Endothelial cell of umbilical vein (primary cell): ENCODE data around the gene AKT1. TPM values are rescaled to one million over a fixed set of nuclear protein-coding genes. Genes with fewer than 3 reads are reported as not detected.

Experiments
- BruUV-seq: library from RNA; stranded (reverse); fragments of 400-500 nt; replicated peaks from 2 replicates; lab custom pipeline; 2021; lab: Mats Ljungman, UMichigan
- CTCF ChIA-PET: fragments of 300-600, 350-600 bp; sonication (Branson Sonifier 250); formaldehyde crosslinking; loops from one replicate; lab custom pipeline; 2021; ENCODE audit warnings: antibody characterized with exemption, inconsistent platforms; lab: Charles Lee
- POLR2A ChIA-PET: fragments of 300-600, 350-600 bp; sonication (Branson Sonifier 250); formaldehyde crosslinking; loops from one replicate; lab custom pipeline; 2021; ENCODE audit warnings: antibody characterized with exemption, inconsistent platforms; lab: Charles Lee
- DNase-seq: peaks from one replicate; pipeline ENCODE4 v3.0.0-alpha.2; 2011; ENCODE audit warnings: low read depth, low spot score
- FAIRE-seq: peaks from 2 replicates; lab custom pipeline; 2011; peaks lifted over from hg19 to GRCh38; lab: Jason Lieb, UNC
- H2AFZ ChIP-seq: 2 replicates; pipeline ENCODE4 v1.6.0; 2012; ENCODE audit warnings: low read depth, low read length, control low read depth, inconsistent platforms
- H3K27ac ChIP-seq: 2 replicates; pipeline ENCODE4 v1.5.1; 2011; ENCODE audit warnings: low read depth, mild to moderate bottlenecking, control low read depth, low read length, moderate library complexity; ENCODE audit not compliant: insufficient read depth
- H3K27me3 ChIP-seq, 2 experiments: 2 replicates each; pipeline versions ENCODE4 v1.6.0 to v1.6.1; 2011; ENCODE audit warnings: low read length in 2 of 2, mixed read lengths in 1 of 2; ENCODE audit not compliant: control insufficient read depth in 2 of 2, insufficient read depth in 2 of 2
- H3K36me3 ChIP-seq, 2 experiments: 2 replicates in 1 of 2; 3 replicates in 1 of 2; pipeline ENCODE4 v1.5.1; 2011; ENCODE audit warnings: low read length in 2 of 2, mild to moderate bottlenecking in 1 of 2, moderate library complexity in 1 of 2; ENCODE audit not compliant: control insufficient read depth in 2 of 2, insufficient read depth in 2 of 2; ENCODE audit errors: extremely low read depth in 1 of 2
- H3K4me1 ChIP-seq: 3 replicates; pipeline ENCODE4 v1.5.1; 2011; ENCODE audit warnings: mild to moderate bottlenecking, low read length; ENCODE audit not compliant: control insufficient read depth, insufficient read depth; ENCODE audit errors: extremely low read depth
- H3K4me2 ChIP-seq: 2 replicates; pipeline ENCODE4 v1.6.1; 2011; ENCODE audit warnings: low read length, control low read depth, mixed read lengths; ENCODE audit not compliant: insufficient read depth
- H3K4me3 ChIP-seq, 3 experiments: fragments of 200-600 bp in 1 of 3; sonication (generic), shearing (Covaris generic) in 1 of 3; replicated peaks in 1 of 3; 2 replicates each; pipeline ENCODE4 v1.5.1; 2011 to 2016; ENCODE audit warnings: control low read depth in 3 of 3, low read length in 3 of 3, mild to moderate bottlenecking in 2 of 3, inconsistent platforms in 1 of 3, low read depth in 1 of 3, moderate library complexity in 1 of 3; ENCODE audit not compliant: insufficient read depth in 1 of 3
- H3K79me2 ChIP-seq: 2 replicates; pipeline ENCODE4 v1.6.0; 2012; ENCODE audit warnings: low read length, inconsistent platforms; ENCODE audit not compliant: control insufficient read depth, insufficient read depth
- H3K9ac ChIP-seq: replicated peaks from 2 replicates; pipeline ENCODE3; 2011; ENCODE audit warnings: low read length, control low read depth; ENCODE audit not compliant: insufficient read depth; ENCODE audit errors: extremely low read depth
- H3K9me1 ChIP-seq: replicated peaks from 3 replicates; pipeline ENCODE4 v1.6.0; 2011; ENCODE audit warnings: mild to moderate bottlenecking, low read length; ENCODE audit not compliant: control insufficient read depth, insufficient read depth; ENCODE audit errors: extremely low read depth
- H3K9me3 ChIP-seq: replicated peaks from 2 replicates; pipeline ENCODE4 v1.5.1; 2012; ENCODE audit warnings: low read length, inconsistent platforms; ENCODE audit not compliant: control insufficient read depth, insufficient read depth
- H4K20me1 ChIP-seq: replicated peaks from 2 replicates; pipeline ENCODE3; 2011; ENCODE audit warnings: mild to moderate bottlenecking, low read length; ENCODE audit not compliant: control insufficient read depth, insufficient read depth; ENCODE audit errors: extremely low read depth
- CTCF ChIP-seq, 2 donors: IDR thresholded peaks; 1 replicate in 1 of 2; 2 replicates in 1 of 2; pipeline ENCODE4 v1.5.1; 2011; ENCODE audit warnings: low read length in 2 of 2, mild to moderate bottlenecking in 2 of 2, moderate library complexity in 2 of 2, control low read depth in 1 of 2, inconsistent platforms in 1 of 2, low read depth in 1 of 2; ENCODE audit not compliant: insufficient read depth in 1 of 2; ENCODE audit errors: extremely low read depth in 1 of 2
- EZH2 ChIP-seq: IDR thresholded peaks from 2 replicates; pipeline ENCODE4 v1.6.1; 2012; ENCODE audit warnings: borderline replicate concordance, low read depth, mild to moderate bottlenecking, moderate library complexity, low read length, inconsistent platforms; ENCODE audit not compliant: severe bottlenecking
- FOS ChIP-seq: IDR thresholded peaks from 2 replicates; pipeline ENCODE4 v1.6.1; 2011; ENCODE audit warnings: mild to moderate bottlenecking, low read length, moderate library complexity, borderline replicate concordance; ENCODE audit not compliant: insufficient read depth
- GATA2 ChIP-seq: IDR thresholded peaks from 2 replicates; pipeline ENCODE4 v1.7.0; 2011; ENCODE audit warnings: low read depth, mild to moderate bottlenecking, moderate library complexity, mixed read lengths, low read length; ENCODE audit not compliant: insufficient read length, insufficient read depth
- JUN ChIP-seq: IDR thresholded peaks from 2 replicates; pipeline ENCODE4 v1.6.1; 2011; ENCODE audit warnings: borderline replicate concordance, low read depth; ENCODE audit not compliant: insufficient read length, insufficient read depth
- MAX ChIP-seq: IDR thresholded peaks from 2 replicates; pipeline ENCODE4 v1.6.1; 2011; ENCODE audit not compliant: insufficient read depth, insufficient read length
- MYC ChIP-seq: IDR thresholded peaks from one replicate; pipeline ENCODE4 v1.6.1; 2011; ENCODE audit warnings: mild to moderate bottlenecking, low read depth, low read length
- POLR2A ChIP-seq: IDR thresholded peaks from 2 replicates; pipeline ENCODE4 v1.6.1; 2012; ENCODE audit warnings: low read depth, mild to moderate bottlenecking, control low read depth, low read length
- POLR2AphosphoS5 ChIP-seq: IDR thresholded peaks from 2 replicates; pipeline ENCODE4 v1.6.1; 2012; ENCODE audit warnings: low read depth, mild to moderate bottlenecking, control low read depth, low read length, moderate library complexity; ENCODE audit not compliant: insufficient read depth
- dilution Hi-C: fragments of 300-500 bp; cut with MboI; formaldehyde crosslinking; loops from one replicate; pipeline ENCODE4 v1.15.0; 2019; ENCODE audit warnings: low sequenced_read_pairs; ENCODE audit not compliant: extremely low pct_ligation_motif_present
- intact Hi-C: fragments of 100-400 bp; cut with micrococcal nuclease; formaldehyde crosslinking; loops from one replicate; pipeline ENCODE4 v1.10.0; 2022
- polyA plus RNA-seq, 4 experiments: library from polyadenylated mRNA; depleted of rRNA in 3 of 4; stranded (reverse) in 3 of 4; unstranded in 1 of 4; fragments of >200 nt; gene quantifications; 2 replicates each; pipeline versions ENCODE4 v1.2.1 to v1.2.3, GENCODE V29; 2011 to 2012; ENCODE audit warnings: missing spikeins in 1 of 4
- total RNA-seq: library from RNA; stranded (reverse); gene quantifications from 2 replicates; pipeline ENCODE4 v1.2.3, GENCODE V29; 2021

AKT1 gene
- total and polyA plus RNA-seq, 2 donors (not counting 3 experiments of a cell fraction or from before 2014, with no cell fraction given), result 177 to 191 TPM

GRCh38 chr14:104734601-104734990 lies 61.0 kb downstream of the AKT1 start:
- intact Hi-C loops, result no loop called here
- no peak for FAIRE-seq
- no peak overlapping the region for H3K27ac ChIP-seq
- no peaks in the 10 kb centered on the region for H3K9me3 ChIP-seq
- CTCF ChIA-PET, result interaction anchor here (0.9 to 1.5 kb wide), 2 partner anchors 10 to 28 kb away, joined by 3 to 5 read pairs; no protein-coding TSS in a partner anchor
- dilution Hi-C loops, result no loop called here
- H3K27me3 ChIP-seq, result no peaks in the 10 kb centered on the region
- TF ChIP-seq MYC, result no peak
- no peak for TF ChIP-seq CTCF (IDR thresholded peaks at IDR 0.05; ENCODE audit: extremely low read depth in 1 of 2, insufficient read depth in 1 of 2, low read depth in 1 of 2, low read length in 2 of 2)
- no peak for TF ChIP-seq FOS
- no peak for TF ChIP-seq EZH2
- no peak for TF ChIP-seq MAX
- TF ChIP-seq POLR2A, result no peak
- TF ChIP-seq GATA2, result no peak
- TF ChIP-seq JUN, result no peak
- TF ChIP-seq POLR2AphosphoS5, result no peak
- POLR2A ChIA-PET, result no interaction called here
- no peaks in the 10 kb centered on the region for H3K9me1 ChIP-seq
- H3K9ac ChIP-seq, result no peak overlapping the region
- no peak overlapping the region for H3K4me3 ChIP-seq
- no peak for DNase-seq
- H3K36me3 ChIP-seq, result no peaks in the 10 kb centered on the region
- no peak overlapping the region for H2AFZ ChIP-seq
- no peaks in the 10 kb centered on the region for H4K20me1 ChIP-seq
- BruUV-seq, result no TSS peak
- H3K4me1 ChIP-seq, result peaks cover 19% of the 10 kb centered on the region
- H3K4me2 ChIP-seq, result no peak overlapping the region
- no peaks in the 10 kb centered on the region for H3K79me2 ChIP-seq
